22Rv1 (cell line): Measurements from ENCODE around the gene SYNM.
"Not testable (repeated sequence)": the region's sequence is repeated elsewhere in the genome, so short reads cannot be mapped to it uniquely, and the experiment has no call there.

Source experiments
- H3K27ac ChIP-seq: fragments of 450-650 bp; 2 replicates; pipeline ENCODE4 v1.5.1; 2017
- CTCF ChIP-seq: fragments of 450-650 bp; IDR thresholded peaks from 2 replicates; pipeline ENCODE4 v1.5.1; 2017; ENCODE audit warnings: mild to moderate bottlenecking
- ZFX ChIP-seq: fragments of 450-650 bp; IDR thresholded peaks from 2 replicates; pipeline ENCODE4 v1.6.1; 2017; ENCODE audit warnings: antibody characterized with exemption, borderline replicate concordance

Gene SYNM

GRCh38 chr15:99110093-99110492 lies 5.2 kb downstream of the SYNM start:
- no peak for TF ChIP-seq ZFX
- no peak for TF ChIP-seq CTCF
- no peak overlapping the region for H3K27ac ChIP-seq

- TF ChIP-seq CTCF (no peak), ZFX (no peak)
Measured at GRCh38 chr15:99110581-99111320, 5.9 kb downstream of the SYNM start.

DNA sequence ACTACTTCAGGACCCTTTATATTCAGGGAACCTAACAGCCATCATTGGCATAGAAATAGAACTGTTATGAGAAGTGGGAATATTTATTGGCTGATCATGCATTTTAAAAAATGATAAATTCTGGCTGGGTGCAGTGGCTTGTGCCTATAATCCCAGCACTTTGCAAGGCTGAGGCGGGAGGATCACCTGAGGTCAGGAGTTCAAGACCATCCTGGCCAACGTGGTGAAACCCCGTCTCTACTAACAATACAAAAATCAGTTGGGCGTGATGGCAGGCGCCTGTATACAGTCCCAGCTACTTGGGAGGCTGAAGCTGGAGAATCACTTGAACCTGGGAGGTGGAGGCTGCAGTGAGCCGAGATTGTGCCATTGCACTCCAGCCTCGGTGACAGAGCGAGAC lies 6.8 kb downstream of the SYNM start:
- H3K27ac ChIP-seq, result not testable (repeated sequence)

More at GRCh38 chr15:99110581-99111320, 5.9 kb downstream of the SYNM start:
- no peak overlapping the region for H3K27ac ChIP-seq

DNA sequence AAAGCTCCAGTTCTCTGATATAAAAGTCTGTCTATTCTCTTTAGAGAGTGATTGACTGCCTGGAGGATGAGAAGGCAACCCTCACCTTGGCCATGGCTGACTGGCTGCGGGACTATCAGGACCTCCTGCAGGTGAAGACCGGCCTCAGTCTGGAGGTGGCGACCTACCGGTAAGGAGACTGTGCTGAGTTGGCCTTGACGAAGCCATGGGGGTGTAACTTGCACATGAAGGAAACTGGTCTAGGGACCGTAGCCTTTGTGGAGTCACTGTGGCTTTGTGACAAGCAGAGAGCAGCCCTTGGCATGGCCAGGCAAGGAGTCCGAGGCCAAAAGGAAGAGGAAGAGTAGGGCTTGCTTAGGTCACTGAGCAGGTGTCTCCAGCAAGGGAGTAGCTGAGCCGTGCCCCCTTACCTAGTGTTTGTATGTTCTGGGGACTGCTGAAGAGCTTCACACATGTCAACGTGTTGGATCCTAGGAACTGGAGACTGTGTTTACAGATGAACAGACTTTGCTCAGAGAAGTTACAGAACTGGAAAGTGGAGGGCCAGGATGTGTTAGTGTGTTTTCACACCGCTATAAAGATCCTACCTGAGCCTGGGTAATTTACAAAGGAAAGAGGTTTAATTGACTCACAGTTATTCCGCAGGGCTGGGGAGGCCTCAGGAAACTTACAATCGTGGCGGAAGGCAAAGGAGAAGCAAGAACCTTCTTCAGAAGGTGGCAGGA lies 8.8 kb downstream of the SYNM start:
- TF ChIP-seq ZFX, result no peak
- no peak for TF ChIP-seq CTCF
- H3K27ac ChIP-seq, result no peak overlapping the region

DNA sequence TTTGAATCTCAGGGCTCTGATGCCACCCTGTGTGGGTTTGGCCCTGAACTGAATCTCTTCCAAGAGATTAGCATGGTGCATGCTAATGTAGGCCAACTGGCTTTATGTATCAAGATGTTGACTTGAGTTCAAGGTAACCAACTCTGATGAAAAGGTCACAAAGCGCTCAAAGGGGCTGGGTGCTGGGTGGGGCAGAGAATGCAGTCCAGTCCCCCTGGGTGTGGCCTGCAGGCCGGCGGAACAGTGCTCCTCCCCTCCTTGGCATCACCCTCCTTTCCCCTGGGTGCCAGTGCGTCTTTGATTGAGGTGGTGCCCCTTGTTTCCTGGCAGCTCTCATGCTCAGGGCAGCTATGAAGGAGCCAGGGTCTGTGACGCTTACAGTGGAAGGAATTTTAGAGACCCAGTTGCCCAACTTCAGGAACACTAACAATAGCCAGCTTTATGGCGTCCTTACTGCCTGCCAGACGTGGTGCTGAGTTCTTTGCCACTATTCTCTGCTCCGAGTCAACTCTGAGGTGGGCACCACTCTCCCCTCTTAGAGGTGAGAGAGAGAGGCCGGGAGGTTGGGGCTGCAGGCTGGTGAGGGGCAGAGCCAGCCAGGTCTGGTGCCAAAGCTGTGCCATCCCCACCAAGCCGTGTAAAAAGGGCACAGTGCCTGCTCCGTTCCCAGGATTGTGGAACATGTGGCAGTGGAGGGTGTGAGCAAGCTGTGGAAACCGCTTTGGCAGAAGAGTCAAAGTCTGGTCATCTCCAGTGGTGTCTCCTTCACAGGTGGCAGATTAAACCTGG lies 9.8 kb downstream of the SYNM start:
- no peak for TF ChIP-seq ZFX
- no peak for TF ChIP-seq CTCF
- no peak overlapping the region for H3K27ac ChIP-seq

- no peak for TF ChIP-seq ZFX
- TF ChIP-seq CTCF, result no peak
- no peak overlapping the region for H3K27ac ChIP-seq
Measured at GRCh38 chr15:99115300-99116215, 10.7 kb downstream of the SYNM start.

DNA sequence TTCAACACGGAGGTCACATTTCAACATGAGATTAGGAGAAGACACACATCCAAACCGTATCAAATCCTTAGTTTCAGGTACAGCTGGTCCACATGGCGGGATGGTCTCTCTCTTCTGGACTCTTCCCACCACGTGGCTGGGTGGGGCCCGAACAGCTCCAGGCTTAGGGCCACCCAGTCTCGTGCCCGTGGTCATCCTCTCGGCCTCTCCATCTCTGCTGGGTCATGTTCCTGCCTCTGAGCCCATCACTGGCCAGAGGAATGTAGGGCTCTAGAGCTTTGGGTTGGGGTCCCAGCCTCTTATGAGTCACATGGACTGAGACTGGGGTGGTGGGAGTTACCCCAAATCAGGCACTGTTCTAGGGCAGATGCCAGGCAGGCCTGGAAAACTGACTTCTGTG lies 12.2 kb downstream of the SYNM start:
- no peak for TF ChIP-seq CTCF
- no peak for TF ChIP-seq ZFX
- H3K27ac ChIP-seq, result no peak overlapping the region
